Body of pancreas (tissue), 4 donors: ENCODE data around the gene SMCO2.

Experiments
- CTCF ChIP-seq, 7 experiments: fragments of 450-650 bp in 4 of 7; fragments of 200-600 bp in 3 of 7; sonication (generic) in 3 of 7; IDR thresholded peaks; one replicate each; pipeline ENCODE4 v1.5.1; 2016 to 2019; ENCODE audit warnings: antibody characterized with exemption in 7 of 7
- POLR2A ChIP-seq, 3 donors: fragments of 450-650 bp; IDR thresholded peaks; one replicate each; pipeline ENCODE4 v1.6.1; 2016; ENCODE audit warnings: antibody characterized with exemption in 3 of 3, mild to moderate bottlenecking in 2 of 3

- no peak for TF ChIP-seq CTCF (IDR thresholded peaks at IDR 0.05)
- no peak for TF ChIP-seq POLR2A (IDR thresholded peaks at IDR 0.05)
Measured at GRCh38 chr12:27534060-27534764, 87.7 kb downstream of the SMCO2 start.
